Keratinocyte (primary cell): Measurements from ENCODE around the gene TMEM191C.

Source experiments
- CTCF ChIP-seq, 3 experiments: IDR thresholded peaks in 1 of 3; conservative IDR thresholded peaks in 1 of 3; optimal IDR thresholded peaks in 1 of 3; 2 replicates in 2 of 3; 3 replicates in 1 of 3; pipeline versions ENCODE3 to v1.5.1; 2011; ENCODE audit warnings: low read length in 3 of 3, mild to moderate bottlenecking in 3 of 3, moderate library complexity in 2 of 3, control low read depth in 1 of 3, inconsistent platforms in 1 of 3; ENCODE audit not compliant: insufficient read depth in 2 of 3; ENCODE audit errors: extremely low read depth in 1 of 3
- EZH2 ChIP-seq: IDR thresholded peaks from one replicate; pipeline ENCODE4 v1.6.1; 2012; ENCODE audit warnings: inconsistent platforms, mild to moderate bottlenecking, low read length, moderate library complexity

GRCh38 chr22:21444701-21445436 lies 22.3 kb upstream of the TMEM191C start:
- TF ChIP-seq CTCF (optimal IDR thresholded peaks at IDR 0.05 in 1 of 3, IDR thresholded peaks at IDR 0.05 in 1 of 3, conservative IDR thresholded peaks at IDR 0.05 in 1 of 3; ENCODE audit: extremely low read depth in 1 of 3, insufficient read depth in 2 of 3, low read length in 3 of 3) (no peak), EZH2 (no peak)
